ENCODE data around the gene MAP3K10.
"Not testable (repeated sequence)": the region's sequence is repeated elsewhere in the genome, so short reads cannot be mapped to it uniquely, and the experiment has no call there.

MAP3K10 gene

DNA sequence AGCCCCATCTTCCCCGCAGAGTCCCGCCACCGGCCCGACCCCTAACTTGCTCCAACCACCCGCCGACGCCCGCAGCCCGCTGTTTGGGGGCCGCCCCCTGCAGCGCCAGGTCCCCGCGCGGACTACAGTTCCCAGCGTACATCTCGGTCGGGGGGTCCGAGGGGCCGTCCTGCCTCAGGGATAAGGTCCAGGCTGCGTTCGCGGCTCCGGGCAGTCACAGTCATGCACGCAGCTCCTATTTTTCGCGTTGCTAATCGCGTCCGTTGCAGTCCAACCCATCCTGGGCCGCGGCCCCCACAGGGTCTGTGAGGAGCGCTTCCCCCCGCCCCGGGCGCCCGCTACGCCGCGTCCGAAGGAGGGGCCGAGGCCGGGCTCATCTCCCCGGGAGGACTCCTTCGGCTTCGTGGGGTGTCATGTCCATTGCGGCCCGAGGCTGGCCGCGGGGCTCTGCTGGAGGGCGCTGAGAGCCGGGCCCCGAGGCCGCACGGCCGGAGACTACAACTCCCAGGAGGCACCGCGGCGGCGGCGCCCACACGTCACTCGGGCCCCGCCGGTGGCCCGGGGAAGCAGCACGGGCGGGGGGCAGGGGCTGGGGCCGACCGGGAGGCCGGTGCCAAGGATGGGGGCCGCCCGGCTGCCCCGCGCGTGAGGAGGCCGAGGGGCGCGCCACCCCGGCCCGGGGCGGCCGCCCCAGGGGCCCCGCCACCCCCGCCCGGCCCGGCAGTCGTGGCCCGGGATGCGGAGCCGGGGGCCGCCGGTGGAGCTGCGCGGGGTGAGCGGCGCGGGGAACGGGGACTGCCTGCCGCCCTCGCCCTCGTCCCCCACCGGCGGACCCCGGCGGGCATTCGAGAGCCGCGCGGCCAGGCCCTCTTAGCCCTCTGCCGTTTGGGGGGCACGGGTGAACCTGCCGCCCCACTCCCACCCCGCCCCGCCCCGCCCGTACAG, at the start of gene MAP3K10:
Gene MAP3K10 (plus strand): TSS at position 536 of the 945 bp plus-strand sequence. CDS start 606 bp downstream, outside the sequence.
- peak; percentile 40 for DNase-seq (ENCODE audit: low read depth)

DNA sequence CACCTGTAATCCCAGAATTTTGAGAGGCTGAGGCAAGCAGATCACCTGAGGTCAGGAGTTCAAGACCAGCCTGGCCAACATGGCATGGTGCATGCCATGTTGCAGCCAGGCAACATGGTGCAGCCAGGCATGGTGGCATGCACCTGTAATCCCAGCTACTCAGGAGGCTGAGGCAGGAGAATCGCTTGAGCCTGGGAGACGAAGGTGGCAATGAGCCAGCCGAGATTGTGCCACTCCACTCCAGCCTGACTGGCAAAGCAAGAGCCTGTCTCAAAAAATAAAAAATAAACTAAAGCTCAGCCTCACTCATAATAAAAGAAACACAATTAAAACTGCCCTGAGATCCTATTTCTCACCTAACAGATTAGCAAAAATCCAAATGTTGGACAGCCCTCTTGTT, 49.7 kb upstream of the MAP3K10 start:
- no peak for DNase-seq (ENCODE audit: low read depth)

DNA sequence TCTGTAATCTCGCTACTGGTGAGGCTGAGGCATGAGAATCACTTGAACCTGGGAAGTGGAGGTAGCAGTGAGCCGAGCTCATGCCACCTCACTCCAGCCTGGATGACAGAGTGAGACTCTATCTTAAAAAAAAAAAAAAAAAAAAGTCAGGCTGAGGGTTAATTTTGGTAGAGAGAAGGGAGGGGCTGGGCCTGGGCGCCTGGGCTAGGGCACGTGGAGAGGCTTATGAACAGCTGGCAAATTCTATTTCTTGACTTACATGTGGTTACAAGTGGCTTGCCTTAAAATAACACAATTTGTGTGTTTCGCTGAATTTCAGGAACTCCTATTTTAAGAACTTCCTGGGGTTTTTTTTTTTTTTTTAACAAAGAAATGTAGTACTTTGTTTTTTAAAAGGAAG, 47.6 kb upstream of the MAP3K10 start:
- DNase-seq (ENCODE audit: low read depth), result peak; percentile 18

DNA sequence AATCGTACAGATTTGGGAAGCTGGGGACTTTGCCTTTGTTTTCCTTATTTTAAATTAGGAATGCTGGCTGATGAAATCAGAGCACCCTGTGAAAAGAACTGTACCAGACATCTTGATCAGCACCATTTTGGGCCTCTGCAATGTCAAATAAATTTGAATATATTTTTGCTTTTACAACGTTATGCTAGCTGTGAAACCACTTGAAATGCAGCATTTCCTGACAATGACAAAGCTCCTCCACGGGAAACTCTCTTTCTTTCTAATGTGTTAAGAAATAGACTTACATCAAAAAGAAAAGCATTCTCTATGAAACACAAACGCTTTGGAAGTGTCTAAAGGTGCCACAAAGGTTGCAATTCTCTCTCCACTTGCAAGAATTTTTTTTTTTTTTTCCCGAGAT, 47.1 kb upstream of the MAP3K10 start:
- DNase-seq (ENCODE audit: low read depth), result no peak

DNA sequence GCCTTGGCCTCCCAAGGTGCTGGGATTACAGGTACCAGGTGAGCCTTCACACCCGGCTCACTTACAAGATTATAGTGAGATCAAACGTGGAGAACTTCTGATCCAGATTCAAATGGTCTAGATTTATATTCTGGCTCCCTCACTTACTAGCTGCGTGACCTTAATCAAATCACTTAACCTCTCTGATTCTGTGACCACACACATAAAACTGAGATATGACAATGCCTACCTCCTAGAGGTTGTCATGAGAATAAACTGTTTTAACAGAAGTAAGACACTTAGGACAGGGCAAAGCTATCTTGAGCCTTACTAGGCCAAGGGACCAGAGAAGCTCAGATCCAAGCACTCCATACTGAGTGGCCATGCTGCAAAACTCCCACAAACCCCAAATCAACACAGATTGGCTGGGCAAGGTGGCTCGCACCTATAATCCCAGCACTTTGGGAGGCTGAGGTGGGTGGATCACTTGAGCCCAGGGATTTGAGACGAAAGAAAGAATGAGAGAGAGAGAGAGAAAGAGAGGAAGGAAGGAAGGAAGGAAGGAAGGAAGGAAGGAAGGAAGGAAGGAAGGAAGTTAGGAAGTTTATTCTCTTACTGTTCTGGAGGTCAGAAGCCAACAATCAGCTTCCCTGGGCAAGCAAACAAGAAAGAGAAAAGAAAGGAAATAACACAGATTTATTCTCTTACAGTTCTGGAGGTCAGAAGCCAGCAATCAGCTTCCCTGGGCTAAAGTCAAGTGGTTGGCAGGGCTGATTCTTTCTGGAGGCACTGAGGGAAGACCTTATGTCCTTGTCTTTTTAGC, 46.1 kb upstream of the MAP3K10 start:
- no peak for DNase-seq (ENCODE audit: low read depth)

DNA sequence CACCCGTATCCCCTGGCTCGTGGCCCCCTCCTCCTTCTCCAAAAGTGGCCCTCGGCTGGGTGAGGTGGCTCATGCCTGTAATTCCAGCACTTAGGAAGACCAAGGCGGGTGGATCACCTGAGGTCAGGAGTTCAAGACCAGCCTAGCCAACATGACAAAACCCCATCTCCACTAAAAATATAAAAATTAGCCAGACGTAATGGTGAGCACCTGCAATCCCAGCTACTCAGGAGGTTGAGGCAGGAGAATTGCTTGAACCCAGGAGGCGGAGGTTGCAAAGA, 45.5 kb upstream of the MAP3K10 start:
- DNase-seq (ENCODE audit: low read depth), result not testable (repeated sequence)

DNA sequence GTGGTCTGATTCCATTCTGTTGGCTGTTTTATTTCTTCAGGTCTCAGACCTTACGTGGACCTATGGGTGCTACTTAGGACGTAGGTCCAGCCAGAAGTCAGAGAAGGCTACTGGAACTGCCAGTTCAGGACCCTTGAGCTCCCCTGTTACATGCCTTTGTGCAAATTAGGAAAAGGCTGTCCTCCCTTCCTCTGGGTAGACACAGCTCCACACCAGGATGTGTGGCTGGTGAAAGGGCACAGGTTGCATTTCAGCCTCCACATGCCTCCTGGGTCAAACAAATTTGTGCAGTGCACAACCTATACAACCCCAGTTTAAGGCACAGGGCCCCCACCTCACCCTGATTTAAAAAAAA, 43.9 kb upstream of the MAP3K10 start:
- DNase-seq (ENCODE audit: low read depth), result no peak

DNA sequence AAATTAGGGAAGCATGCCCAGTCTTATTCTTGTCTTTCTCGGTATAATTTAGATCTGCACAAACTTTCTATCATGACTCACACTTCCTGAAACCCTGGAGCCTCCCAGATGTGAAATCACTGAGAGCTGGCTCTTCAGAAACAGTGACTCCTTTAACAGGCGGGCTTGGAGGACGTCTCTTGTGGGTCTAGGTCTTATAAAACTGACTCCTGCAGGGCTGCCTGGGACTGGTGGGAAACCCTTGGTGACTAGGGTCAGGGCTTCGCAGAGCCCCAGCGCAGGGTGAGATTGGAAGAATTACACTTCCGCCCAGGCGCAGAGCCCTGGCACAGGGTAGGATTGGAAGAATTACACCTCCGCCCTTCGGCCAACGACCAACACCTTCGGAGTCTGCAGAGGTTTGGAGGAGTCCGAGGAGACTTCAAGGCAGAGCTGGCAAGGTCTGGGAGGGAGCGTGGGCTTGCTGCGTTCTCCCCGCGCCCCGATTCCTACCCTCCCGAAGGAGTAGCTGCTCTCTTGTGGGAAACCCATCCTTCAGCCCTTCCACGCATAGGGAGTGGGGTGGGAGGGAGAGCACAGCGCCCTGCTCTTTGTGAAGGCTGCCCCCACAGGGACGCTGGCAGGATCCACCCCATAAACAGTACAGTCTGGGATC, 43.4 kb upstream of the MAP3K10 start:
- DNase-seq (ENCODE audit: low read depth), result peak; percentile 77

DNA sequence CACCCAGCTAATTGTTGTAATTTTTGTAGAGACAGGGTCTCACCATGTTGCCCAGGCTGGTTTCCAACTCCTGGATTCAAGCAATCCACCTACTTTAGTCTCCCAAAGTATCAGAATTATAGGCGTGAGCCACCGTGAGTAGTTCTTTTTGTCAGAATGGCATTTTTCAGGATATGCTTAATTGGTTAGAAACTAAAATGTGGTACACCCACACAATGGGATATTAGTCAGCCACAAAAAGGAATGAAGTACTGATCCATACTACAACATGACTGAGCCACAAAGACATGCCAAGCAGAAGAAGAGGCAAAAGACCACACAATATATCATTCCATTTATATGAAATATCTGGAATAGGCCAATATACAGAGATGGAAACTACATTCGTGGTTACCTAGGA, 41.7 kb upstream of the MAP3K10 start:
- no peak for DNase-seq (ENCODE audit: low read depth)

DNA sequence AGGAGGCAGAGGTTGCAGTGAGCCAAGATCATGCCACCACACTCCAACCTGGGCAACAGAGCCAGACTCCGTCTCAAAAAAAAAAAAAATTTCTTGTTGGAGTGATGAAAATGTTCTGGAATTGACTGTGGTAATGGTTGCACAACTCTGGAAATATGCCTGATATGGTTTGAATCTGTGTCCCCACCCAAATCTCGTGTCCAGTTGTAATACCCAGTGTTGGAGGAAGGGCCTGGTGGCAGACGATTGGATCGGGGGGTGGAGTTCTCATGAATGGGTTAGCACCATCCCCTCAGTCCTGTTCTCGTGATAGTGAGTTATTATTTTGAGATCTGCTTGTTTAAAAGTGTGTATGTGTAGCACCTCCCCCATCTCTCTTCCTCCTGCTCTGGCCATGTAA, 41.1 kb upstream of the MAP3K10 start:
- peak; percentile 55 for DNase-seq (ENCODE audit: low read depth)

DNA sequence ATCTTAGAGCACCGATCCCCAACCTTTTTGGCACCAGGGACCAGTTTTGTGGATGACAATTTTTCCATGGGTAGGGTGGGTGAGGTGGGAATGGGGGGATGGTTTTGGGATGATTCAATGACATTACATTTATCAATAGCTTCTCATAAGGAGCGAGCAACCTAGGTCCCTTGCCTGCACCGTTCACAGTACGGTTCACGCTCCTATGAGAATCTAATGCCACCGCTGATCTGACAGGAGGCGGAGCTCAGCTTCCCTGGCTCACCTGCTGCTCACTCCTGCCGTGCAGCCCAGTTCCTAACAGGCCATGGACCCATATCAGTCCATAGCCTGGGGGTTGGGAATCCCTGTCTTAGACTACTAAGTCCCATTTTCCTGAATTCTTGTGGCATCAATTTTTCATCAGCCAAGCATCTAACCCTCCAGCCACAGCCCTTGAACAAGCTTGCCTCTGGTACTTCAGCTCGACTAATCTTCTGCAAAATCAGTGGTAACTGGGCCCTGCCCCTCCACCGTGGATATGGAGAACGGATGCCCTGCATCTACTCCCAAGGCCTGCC, 37.0 kb upstream of the MAP3K10 start:
- no peak for DNase-seq (ENCODE audit: low read depth)

DNA sequence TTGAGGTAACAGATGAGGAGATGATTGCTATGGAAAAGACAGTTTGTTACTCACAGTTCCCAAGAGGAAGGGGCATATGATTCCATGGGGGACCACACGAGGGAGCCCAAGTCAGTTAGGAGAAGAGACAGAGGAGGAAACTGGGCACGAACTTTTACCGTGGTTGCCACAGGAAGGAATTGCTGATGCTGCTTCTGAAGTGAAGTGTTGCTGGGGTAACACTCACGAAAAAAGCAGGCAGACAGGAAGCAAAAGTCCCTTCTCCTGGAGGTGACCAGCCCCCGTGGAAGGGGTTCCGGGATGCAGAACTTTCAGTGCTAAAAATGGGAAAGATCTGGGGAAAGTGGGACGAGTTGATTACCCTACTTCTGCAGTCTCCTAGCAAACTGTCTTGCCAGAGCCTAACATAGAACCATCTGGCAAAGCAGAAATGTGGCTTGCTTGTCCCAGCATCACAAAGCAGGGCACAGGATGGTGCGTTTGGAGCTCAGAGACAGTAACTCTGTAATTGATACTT, 35.4 kb upstream of the MAP3K10 start:
- DNase-seq (ENCODE audit: low read depth), result peak; percentile 21

DNA sequence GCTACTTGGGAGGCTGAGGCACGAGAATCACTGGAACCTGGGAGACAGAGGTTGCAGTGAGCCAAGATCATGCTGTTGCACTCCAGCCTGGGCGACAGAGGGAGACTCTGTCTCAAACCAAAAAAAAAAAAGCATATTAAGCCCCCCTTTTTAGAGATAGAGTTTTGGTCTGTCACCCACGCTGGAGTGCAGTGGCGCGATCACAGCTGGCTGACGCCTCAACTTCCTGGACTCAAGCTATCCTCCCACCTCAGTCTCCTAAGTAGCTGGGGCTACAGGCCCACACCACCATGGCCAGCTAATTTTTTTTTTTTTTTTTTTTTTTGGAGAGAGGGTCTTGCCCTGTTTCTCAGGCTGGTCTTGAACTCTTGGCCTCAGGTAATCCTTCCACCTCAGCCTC, 34.2 kb upstream of the MAP3K10 start:
- no peak for DNase-seq (ENCODE audit: low read depth)

DNA sequence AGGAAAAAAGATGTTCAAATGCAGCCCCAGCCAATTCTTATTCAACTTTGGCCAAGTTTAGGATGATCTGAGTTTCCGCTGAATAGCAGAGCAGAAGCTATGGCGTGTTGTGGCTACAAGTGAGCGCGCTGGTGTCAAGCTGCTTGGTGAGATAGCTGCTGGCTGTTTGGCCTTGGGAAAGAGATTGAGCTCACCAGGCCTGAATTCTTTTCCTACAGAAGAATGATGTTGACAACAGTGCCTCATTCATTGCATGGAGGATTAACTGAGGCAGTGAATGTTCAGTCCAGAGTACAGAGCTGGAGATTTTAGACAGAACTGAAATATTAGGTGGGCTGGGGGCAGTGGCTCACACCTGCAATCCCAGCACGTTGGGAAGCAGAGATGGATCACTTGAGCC, 31.5 kb upstream of the MAP3K10 start:
- DNase-seq (ENCODE audit: low read depth), result no peak

DNA sequence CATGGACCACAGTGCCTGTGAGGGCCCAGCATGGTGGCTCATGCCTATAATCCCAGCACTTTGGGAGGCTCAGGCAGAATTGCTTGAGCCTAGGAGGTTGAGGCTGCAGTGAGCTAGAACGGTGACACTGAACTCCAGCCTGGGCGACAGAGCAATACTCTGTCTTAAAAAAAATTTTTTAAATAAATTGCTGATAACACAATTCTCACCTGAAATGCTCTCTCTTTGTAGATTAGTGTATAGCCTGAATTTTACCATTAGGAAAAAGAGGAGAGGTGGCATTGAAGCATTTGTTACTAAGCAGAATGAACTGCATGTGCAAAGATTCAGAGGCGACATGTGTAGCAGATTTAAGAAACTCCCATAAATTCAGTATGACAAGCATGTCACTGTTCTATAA, 29.1 kb upstream of the MAP3K10 start:
- DNase-seq (ENCODE audit: low read depth), result no peak

DNA sequence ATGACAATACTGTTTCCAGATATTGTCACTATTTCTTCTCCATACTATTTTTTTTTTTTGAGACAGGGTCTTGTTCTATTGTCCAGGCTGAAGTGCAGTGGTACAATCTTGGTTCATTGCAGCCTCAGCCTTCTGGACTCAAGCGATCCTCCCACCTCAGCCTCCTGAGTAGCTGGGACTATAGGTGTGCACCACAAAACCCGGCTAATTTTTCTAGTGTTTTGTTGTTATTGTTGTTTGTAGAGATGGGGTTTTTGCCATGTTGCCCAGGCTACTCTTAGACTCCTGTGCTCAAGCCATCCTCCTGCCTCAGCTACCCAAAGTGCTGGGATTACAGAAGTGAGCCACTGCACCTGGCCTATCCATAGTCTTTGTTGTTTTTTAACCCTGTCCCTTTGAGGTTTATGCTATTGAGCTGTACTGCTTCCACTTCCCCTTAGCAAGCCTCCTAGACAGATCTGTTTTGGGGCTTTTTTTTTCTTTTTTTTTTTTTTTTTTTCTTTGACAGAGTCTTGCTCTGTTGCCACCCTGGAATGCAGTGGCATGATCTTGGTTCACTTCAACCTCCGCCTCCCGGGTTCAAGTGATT, 27.6 kb upstream of the MAP3K10 start:
- DNase-seq (ENCODE audit: low read depth), result no peak

DNA sequence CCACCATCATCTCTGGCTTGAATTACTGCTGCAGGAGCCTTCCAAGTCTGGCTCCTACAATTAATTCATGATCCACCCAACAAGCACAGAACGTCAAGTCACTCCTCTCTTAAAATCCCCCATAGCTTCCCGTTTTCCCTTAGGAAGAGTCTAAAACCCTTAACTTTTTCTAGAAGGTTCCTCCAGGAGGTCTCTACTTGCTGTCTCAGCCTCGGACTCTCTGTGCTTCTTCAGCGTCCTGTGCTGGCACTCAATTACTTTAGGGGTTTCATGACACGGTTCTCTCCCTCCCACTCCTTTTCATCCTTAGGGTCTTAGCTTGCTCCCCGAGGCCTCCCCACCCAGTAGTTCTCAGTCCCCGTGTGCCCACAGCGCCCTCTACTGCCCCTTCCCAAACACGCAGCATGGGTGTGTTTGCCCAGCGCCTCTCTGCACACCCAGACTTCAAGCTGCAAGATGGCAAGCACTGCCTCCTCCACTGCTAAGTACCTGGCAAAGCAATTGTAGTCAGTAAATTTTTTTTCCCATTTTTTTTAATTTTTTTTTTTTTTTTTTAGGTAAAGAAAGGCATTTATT, 25.8 kb upstream of the MAP3K10 start:
- peak; percentile 15 for DNase-seq (ENCODE audit: low read depth)

DNA sequence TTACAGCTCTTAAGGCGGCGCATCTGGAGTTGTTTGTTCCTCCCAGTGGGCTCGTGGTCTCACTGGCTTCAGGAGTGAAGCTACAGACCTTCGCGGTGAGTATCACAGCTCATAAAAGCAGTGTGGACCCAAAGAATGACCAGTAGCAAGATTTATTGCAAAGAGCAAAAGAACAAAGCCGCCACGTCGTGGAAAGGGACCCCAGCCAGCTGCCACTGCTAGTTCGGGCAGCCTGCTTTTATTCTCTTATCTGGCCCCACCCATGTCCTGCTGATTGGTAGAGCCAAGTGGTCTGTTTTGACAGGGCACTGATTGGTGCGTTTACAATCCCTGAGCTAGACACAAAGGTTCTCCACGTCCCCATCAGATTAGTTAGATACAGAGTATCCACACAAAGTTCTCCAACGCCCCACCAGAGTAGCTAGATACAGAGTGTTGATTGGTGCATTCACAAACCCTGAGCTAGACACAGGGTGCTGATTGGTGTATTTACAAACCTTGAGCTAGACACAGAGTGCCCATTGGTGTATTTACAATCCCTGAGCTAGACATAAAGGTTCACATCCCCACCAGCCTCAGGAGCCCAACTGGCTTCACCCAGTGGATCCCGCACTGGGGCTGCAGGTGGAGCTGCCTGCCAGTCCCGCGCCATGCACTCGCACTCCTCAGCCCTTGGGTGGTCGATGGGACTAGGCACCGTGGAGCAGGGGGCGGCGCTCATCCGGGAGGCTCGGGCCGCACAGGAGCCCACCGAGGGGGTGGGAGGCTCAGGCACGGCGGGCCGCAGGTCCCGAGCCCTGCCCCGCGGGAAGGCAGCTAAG, 21.5 kb upstream of the MAP3K10 start:
- not testable (repeated sequence) for DNase-seq (ENCODE audit: low read depth)

DNA sequence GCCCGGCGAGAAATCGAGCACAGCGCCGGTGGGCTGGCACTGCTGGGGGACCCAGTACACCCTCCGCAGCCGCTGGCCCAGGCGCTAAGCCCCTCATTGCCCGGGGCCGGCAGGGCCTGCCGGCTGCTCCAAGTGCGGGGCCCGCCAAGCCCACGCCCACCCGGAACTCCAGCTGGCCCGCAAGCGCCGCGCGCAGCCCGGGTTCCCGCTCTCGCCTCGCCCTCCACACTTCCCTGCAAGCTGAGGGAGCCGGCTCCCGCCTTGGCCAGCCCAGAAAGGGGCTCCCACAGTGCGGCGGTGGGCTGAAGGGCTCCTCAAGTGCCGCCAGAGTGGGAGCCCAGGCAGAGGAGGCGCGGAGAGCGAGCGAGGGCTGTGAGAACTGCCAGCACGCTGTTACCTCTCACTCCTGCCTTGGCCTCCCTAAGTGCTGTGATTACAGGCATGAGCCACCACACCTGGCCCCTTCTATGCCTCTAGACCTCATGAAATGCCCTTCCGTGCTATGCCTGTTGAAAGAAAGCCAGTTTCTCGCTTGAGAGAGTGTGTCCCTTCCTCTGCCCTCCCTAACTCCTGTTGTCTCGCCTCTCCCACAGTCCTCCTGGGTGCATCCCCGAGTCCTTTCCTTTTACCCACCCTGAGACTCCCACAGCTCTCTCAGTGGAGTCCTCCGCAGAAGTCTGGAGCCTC, 20.8 kb upstream of the MAP3K10 start:
- DNase-seq (ENCODE audit: low read depth), result not testable (repeated sequence)

DNA sequence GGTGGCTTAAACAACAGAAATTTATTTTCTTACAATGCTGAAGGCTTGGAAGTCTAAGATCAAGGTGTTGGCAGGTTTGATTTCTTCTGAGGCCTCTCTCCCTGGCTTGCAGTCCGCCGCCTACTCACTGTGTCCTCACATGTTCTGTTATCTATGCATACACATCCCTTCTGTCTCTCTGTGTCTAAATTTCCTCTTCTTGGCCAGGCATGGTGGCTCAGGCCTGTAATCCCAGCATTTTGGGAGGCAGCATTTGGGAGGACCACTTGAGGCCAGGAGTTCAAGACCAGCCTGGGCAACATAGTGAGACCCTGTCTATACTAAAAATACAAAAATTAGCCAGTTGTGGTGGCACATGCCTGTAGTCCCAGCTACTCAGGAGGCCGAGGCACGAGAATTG, 19.9 kb upstream of the MAP3K10 start:
- not testable (repeated sequence) for DNase-seq (ENCODE audit: low read depth)
